ENCODE data around the gene FSCN2.
A peak's percentile ranks its signal among the peaks of the same experiment; 100 is the strongest.
"Not testable (repeated sequence)": the region's sequence is repeated elsewhere in the genome, so short reads cannot be mapped to it uniquely, and the experiment has no call there.

Gene FSCN2

DNA sequence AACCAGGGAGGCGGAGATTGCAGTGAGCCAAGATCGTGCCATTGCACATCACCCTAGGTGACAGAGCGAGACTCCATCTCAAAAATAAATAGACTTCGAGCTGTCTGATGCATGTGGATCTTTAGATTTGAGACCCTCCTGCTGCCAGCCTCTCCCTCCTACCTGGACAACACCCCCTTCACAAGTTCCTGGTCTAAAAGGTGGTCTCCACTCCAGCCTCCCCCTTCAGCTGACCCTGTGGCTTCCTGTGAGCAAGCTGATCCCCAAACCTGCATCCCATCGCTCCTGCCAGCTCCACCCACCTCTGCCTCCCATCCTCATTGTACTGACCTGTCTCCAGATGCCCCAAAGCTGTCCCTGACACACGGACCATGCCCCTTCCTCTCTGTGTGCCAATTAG, 51.1 kb downstream of the FSCN2 start:
- intact Hi-C loops (cut with micrococcal nuclease) = no loop called here
- Mint-ChIP-seq H3K27me3 (no peaks in the 10 kb centered on the region), H3K27ac (peak overlapping the region; percentile 38), H3K4me3 (no peak overlapping the region), H3K4me1 (ENCODE audit: low read depth) (peaks cover 34% of the 10 kb centered on the region), H3K36me3 (ENCODE audit: low read depth) (peaks cover 97% of the 10 kb centered on the region), H3K9me3 (no peaks in the 10 kb centered on the region)

DNA sequence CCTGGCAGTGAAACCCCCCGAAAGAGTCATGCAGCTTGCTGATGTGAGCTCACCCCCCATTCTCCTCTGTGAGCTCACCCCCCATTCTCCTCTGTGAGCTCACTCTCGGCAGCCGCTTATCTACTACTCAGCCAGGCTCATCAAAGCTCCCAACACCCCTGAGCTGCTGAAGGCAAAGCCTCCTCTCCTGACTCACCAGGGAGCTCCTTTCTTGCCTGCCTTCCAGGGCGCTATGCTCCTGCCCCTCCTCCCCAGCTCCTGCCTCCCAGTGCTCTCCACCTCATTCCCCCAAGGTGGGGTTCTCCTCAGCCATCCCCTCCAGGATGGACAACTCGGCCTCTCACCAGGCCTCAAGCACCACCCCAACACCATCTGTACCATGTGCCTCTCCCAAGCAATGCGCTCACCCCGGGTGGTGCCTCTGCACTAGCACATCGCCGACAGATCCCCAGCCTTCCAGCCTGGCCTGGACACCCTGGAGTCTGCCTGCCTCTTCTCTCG, 51.7 kb downstream of the FSCN2 start:
- intact Hi-C loops (cut with micrococcal nuclease) = no loop called here

DNA sequence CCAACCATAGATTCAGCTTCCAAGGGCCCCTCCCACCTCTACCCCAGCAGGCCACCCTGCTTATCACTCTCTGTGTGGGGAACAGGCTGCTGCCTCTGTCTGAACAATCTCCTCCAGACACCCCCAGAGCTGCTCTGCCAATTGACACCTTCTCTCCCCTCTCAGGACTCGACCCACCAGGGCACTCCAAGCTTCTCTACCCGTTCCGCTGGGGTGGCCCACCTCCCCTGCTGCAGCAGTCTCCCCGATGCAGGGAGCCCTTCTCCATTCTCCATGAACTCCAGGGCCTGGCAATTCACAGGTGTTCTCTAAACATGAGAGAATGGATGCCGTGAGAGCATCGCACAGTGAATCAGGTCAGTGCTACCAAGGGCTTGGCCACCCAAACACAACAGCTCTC, 52.3 kb downstream of the FSCN2 start:
- no peak overlapping the region for H3K27ac Mint-ChIP-seq
- no peaks in the 10 kb centered on the region for H3K27me3 Mint-ChIP-seq
- H3K9me3 Mint-ChIP-seq = no peaks in the 10 kb centered on the region
- peaks cover 97% of the 10 kb centered on the region for H3K36me3 Mint-ChIP-seq (ENCODE audit: low read depth)
- H3K4me1 Mint-ChIP-seq (ENCODE audit: low read depth) = peaks cover 34% of the 10 kb centered on the region
- intact Hi-C loops (cut with micrococcal nuclease) = no loop called here
- H3K4me3 Mint-ChIP-seq = no peak overlapping the region

More for the DNA sequence above, 51.7 kb downstream of the FSCN2 start:
- peak overlapping the region; percentile 38 for H3K27ac Mint-ChIP-seq
- no peaks in the 10 kb centered on the region for H3K9me3 Mint-ChIP-seq
- no peak overlapping the region for H3K4me3 Mint-ChIP-seq
- H3K27me3 Mint-ChIP-seq = no peaks in the 10 kb centered on the region
- peaks cover 34% of the 10 kb centered on the region for H3K4me1 Mint-ChIP-seq (ENCODE audit: low read depth)
- H3K36me3 Mint-ChIP-seq (ENCODE audit: low read depth) = peaks cover 97% of the 10 kb centered on the region

DNA sequence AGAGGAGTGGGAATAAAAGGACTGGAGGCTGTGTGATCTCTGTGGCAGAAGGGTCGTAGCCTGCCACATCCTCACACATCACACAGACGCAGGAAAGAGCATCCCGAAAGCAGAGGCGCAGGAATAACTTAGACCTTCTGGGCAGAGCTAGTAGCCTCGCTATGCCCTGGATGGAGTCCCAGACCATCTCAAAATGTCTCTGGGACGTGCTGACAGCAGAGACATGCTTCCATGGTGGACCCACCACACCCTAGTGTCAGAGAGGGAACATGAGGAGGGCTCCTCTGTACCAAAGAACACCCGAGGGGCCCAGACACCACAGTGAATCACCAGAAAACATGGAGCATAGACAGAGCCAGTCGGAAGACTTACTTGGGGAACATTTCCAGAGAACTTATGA, 53.6 kb downstream of the FSCN2 start:
- peaks cover 98% of the 10 kb centered on the region for H3K36me3 Mint-ChIP-seq (ENCODE audit: low read depth)
- H3K9me3 Mint-ChIP-seq = no peaks in the 10 kb centered on the region

DNA sequence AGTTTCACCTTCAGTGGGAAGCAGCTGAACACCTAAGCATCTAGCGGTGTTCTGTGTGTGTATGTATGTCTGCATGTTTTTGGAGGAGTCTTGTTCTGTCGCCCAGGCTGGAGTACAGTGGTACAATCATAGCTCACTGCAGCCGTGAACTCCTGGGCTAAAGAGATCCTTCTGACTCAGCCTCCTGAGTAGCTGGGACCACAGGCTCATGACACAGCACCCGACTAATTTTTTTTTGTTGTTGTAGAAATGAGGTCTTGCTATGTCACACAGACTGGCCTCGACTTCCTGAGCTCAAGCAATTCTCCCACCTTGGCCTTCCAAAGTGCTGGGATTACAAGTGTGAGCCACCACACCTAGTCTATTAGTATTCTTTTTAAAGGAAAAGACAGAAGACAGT, 54.2 kb downstream of the FSCN2 start:
- no peaks in the 10 kb centered on the region for H3K27me3 Mint-ChIP-seq
- no peaks in the 10 kb centered on the region for H3K9me3 Mint-ChIP-seq

More for the DNA sequence above, 53.6 kb downstream of the FSCN2 start:
- intact Hi-C loops (cut with micrococcal nuclease) = no loop called here
- Mint-ChIP-seq H3K27me3 (no peaks in the 10 kb centered on the region), H3K27ac (no peak overlapping the region), H3K4me1 (ENCODE audit: low read depth) (peaks cover 34% of the 10 kb centered on the region), H3K4me3 (no peak overlapping the region)

DNA sequence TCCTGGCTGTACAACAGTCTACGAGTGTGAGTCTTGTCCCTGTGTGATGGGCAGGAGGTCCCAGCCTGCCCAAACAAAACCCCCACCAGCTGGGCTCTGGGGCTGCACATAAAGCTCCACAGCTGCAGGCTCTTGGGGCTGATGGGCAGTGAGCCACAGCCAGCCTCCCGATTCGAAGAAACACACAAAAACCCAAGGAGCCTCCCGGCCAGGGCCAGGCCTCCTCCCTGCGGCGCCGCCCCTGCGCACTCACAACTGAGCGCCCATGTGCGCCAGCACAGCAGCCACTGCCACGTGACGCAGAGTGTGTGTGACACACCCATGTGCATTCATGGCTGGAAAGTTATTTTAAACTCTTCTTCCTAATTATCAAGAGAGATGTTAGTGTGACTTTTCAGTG, 54.6 kb downstream of the FSCN2 start:
- Mint-ChIP-seq H3K36me3 (ENCODE audit: low read depth) (peaks cover 98% of the 10 kb centered on the region), H3K4me3 (no peak overlapping the region), H3K9me3 (no peaks in the 10 kb centered on the region), H3K4me1 (ENCODE audit: low read depth) (peaks cover 25% of the 10 kb centered on the region), H3K27ac (no peak overlapping the region), H3K27me3 (no peaks in the 10 kb centered on the region)
- intact Hi-C loops (cut with micrococcal nuclease) = no loop called here

More for the DNA sequence above, 54.2 kb downstream of the FSCN2 start:
- intact Hi-C loops (cut with micrococcal nuclease) = no loop called here
- H3K27ac Mint-ChIP-seq = no peak overlapping the region
- H3K36me3 Mint-ChIP-seq (ENCODE audit: low read depth) = peaks cover 98% of the 10 kb centered on the region
- no peak overlapping the region for H3K4me3 Mint-ChIP-seq
- H3K4me1 Mint-ChIP-seq (ENCODE audit: low read depth) = peaks cover 29% of the 10 kb centered on the region

DNA sequence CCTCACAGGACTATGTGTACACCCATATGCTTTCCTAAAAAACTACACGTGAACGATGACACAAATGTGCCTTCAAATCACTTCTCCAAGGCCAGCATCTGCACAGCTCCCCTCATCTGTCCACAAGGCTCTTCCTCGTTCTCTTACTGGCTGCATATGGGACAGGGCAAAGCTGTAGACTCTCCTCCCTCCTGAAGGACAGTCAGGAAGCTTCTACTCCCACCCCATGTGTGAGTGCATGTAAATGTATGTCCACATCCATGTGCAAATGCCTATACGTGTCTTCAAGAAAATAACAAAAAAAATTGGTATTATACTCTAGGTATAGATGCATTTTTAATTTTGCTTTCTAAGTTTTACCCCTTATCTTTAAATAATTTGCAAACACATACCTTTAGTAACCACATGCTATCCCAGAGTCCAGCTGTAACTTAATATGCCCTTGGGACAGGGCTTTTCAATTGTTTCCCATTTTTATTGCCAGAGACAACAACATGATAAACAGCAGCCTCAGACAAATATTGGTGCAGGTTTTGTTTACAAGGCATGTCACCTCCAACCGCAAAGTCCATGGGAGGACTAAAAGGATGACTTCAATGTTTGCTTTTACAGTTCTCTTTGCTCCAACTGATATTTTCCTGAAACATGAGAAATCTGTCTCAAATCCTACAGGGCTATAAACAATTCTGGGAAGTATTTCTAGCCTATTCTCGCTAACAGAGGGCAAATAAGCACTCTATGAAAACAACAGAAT, 55.6 kb downstream of the FSCN2 start:
- no peak overlapping the region for H3K27ac Mint-ChIP-seq
- H3K27me3 Mint-ChIP-seq = no peaks in the 10 kb centered on the region
- H3K4me1 Mint-ChIP-seq (ENCODE audit: low read depth) = peaks cover 17% of the 10 kb centered on the region
- intact Hi-C loops (cut with micrococcal nuclease) = no loop called here
- H3K4me3 Mint-ChIP-seq = no peak overlapping the region
- peaks cover 98% of the 10 kb centered on the region for H3K36me3 Mint-ChIP-seq (ENCODE audit: low read depth)
- H3K9me3 Mint-ChIP-seq = no peaks in the 10 kb centered on the region

DNA sequence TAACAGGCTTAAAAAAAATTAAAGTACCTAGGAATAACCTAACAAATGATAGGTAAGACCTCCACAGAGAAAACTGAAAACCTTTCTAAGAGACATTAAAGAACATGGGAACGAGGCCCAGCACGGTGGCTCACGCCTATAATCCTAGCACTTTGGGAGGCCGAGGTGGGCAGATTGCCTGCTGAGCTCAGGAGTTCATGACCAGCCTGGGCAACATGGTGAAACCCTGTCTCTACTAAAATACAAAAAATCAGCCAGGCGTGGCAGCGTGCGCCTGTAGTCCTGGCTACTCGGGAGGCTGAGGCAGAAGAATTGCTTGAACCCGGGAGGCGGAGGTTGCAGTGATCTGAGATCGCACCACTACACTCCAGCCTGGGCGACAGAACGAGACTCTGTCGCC, 56.6 kb downstream of the FSCN2 start:
- H3K27me3 Mint-ChIP-seq; H3K4me3 Mint-ChIP-seq; intact Hi-C loops (cut with micrococcal nuclease); H3K9me3 Mint-ChIP-seq; H3K4me1 Mint-ChIP-seq (ENCODE audit: low read depth); H3K27ac Mint-ChIP-seq: not testable (repeated sequence)
- H3K36me3 Mint-ChIP-seq (ENCODE audit: low read depth) = peaks cover 100% of the 10 kb centered on the region

DNA sequence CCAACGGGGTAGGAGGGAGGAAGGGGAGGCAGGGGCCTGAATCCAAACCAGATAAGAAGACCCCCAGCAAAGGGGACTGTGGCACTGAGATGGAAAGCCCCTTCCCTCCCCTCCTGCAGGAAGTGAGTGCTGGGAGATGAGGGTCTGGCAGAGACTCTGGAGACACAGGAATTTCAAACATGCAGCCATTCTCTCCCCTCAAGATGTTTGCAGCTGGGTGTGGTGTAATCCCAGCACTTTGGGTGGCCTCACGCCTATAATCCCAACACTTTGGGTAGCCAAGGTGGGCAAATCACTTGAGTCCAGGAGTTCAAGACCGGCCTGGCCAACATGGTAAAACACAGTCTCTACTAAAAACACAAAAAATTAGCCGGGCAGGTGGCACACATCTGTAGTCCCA, 57.9 kb downstream of the FSCN2 start:
- Mint-ChIP-seq H3K36me3 (ENCODE audit: low read depth) (peaks cover 100% of the 10 kb centered on the region), H3K4me1 (ENCODE audit: low read depth) (no peaks in the 10 kb centered on the region)
- intact Hi-C loops (cut with micrococcal nuclease) = no loop called here

More for the DNA sequence above, 57.9 kb downstream of the FSCN2 start:
- Mint-ChIP-seq H3K27me3 (no peaks in the 10 kb centered on the region), H3K4me3 (no peak overlapping the region), H3K27ac (no peak overlapping the region), H3K9me3 (no peaks in the 10 kb centered on the region)
